Transverse colon (tissue), 4 donors: ENCODE data around the gene COG5. TPM values are rescaled to one million over a fixed set of nuclear protein-coding genes. Genes with fewer than 3 reads are reported as not detected.

ENCODE experiments used
- DNase-seq: peaks from one replicate; pipeline ENCODE4 v3.0.0-alpha.2; 2019
- H3K27ac ChIP-seq, 4 donors: fragments of 200-600 bp; sonication (generic); 2 replicates each; pipeline ENCODE4 v1.5.1; 2016 to 2018; ENCODE audit warnings: inconsistent platforms in 4 of 4
- H3K27me3 ChIP-seq: fragments of 200-600 bp; sonication (generic); 2 replicates; pipeline ENCODE4 v1.5.1; 2017; ENCODE audit warnings: inconsistent platforms
- H3K36me3 ChIP-seq, 4 donors: fragments of 200-600 bp; sonication (generic); 2 replicates each; pipeline ENCODE4 v1.5.1; 2017 to 2019; ENCODE audit warnings: inconsistent platforms in 4 of 4
- H3K4me1 ChIP-seq, 4 donors: fragments of 200-600 bp; sonication (generic); 2 replicates each; pipeline ENCODE4 v1.5.1; 2017 to 2020; ENCODE audit warnings: inconsistent platforms in 4 of 4
- H3K4me3 ChIP-seq, 4 donors: fragments of 200-600 bp; sonication (generic); 1 replicate in 1 of 4; 2 replicates in 3 of 4; pipeline versions ENCODE4 v1.5.1 to v1.6.1; 2017 to 2019; ENCODE audit warnings: inconsistent platforms in 4 of 4
- H3K9me3 ChIP-seq, 2 donors: fragments of 200-600 bp; sonication (generic); 2 replicates each; pipeline ENCODE4 v1.5.1; 2017 to 2019; ENCODE audit warnings: inconsistent platforms in 2 of 2
- EP300 ChIP-seq: sonication (generic); formaldehyde crosslinking; IDR thresholded peaks from one replicate; pipeline ENCODE4 v1.6.1; 2017; ENCODE audit warnings: antibody characterized with exemption, low read depth
- POLR2A ChIP-seq: fragments of 450-650 bp; IDR thresholded peaks from one replicate; pipeline ENCODE4 v1.6.1; 2016; ENCODE audit warnings: antibody characterized with exemption, mild to moderate bottlenecking, moderate library complexity
- POLR2AphosphoS5 ChIP-seq, 3 donors: sonication (generic); formaldehyde crosslinking; IDR thresholded peaks; one replicate each; pipeline ENCODE4 v1.6.1; 2016; ENCODE audit warnings: antibody characterized with exemption in 3 of 3
- whole genome bisulfite sequencing, 2 donors: methylation state at CpG; one replicate each; pipeline ENCODE4 v1.1.5; 2018; ENCODE audit warnings: low coverage in 1 of 2; 5-methylcytosine and 5-hydroxymethylcytosine counted together
- in situ Hi-C, 4 donors: fragments of 200-750 bp; cut with MboI; loops; one replicate each; pipeline versions ENCODE4 v1.15.0 to v1.15.1; 2017; ENCODE audit warnings: low sequenced_read_pairs in 3 of 4, low pct_ligation_motif_present in 1 of 4, low pct_unique_long_range_greater_than_20kb in 1 of 4
- intact Hi-C: fragments of 100-400 bp; cut with DNase I; formaldehyde crosslinking; loops from one replicate; pipeline ENCODE4 v1.15.1; 2023; ENCODE audit warnings: low total_unique reads
- total RNA-seq, 4 donors: library from RNA; depleted of rRNA; stranded (reverse); fragments of >200 nt; gene quantifications; one replicate each; pipeline ENCODE4 v1.1.0, GENCODE V29; 2016
- TF ChIP-seq, protein P1 (sequence below), 5 experiments: fragments of 200-600 bp in 3 of 5; fragments of 450-650 bp in 2 of 5; sonication (generic) in 3 of 5; IDR thresholded peaks; 1 replicate in 2 of 5; 2 replicates in 3 of 5; pipeline ENCODE4 v1.5.1; 2016 to 2017; ENCODE audit warnings: antibody characterized with exemption in 5 of 5, inconsistent platforms in 3 of 5, mild to moderate bottlenecking in 2 of 5, moderate library complexity in 1 of 5

The COG5 gene
- total RNA-seq, 4 donors from 2014 or later, result 15.7 to 48.2 (median 35.7) TPM

DNA sequence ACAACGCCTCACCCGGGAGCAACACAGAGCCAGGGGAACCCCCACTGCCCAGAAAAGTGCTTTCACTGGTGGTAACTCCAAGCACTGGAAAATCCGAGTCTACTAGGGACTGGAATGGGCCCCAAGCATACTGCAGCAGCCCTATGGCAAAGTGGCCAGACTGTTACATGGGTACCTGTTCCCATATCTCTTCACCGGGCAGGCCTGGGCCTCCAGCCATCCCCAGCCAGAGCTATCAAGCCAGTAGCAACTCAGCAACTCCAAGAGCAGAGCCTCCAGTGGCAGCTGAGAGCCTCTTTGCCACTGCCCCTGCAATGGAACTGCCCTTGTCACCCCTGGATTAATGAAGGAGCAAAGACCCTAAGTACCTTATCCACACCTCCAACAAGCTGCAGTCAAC lies 321.5 kb downstream of the COG5 start:
- Histone ChIP-seq H3K4me3 (no peak overlapping the region), H3K9me3 (no peaks in the 10 kb centered on the region), H3K27ac (no peak overlapping the region), H3K36me3 (peaks cover 0 to 12% (median 6%) of the 10 kb centered on the region in 4 donors), H3K27me3 (no peaks in the 10 kb centered on the region), H3K4me1 (no peaks in the 10 kb centered on the region)
- in situ Hi-C loops (no loop called here), intact Hi-C loops (no loop called here)
- WGBS, 2 donors, result 94% methylated on average over 4 of the region's 4 CpGs; no CpG with 5 or more reads in 1 of the 2 donors
- no peak for DNase-seq
- TF ChIP-seq, protein P1, sequence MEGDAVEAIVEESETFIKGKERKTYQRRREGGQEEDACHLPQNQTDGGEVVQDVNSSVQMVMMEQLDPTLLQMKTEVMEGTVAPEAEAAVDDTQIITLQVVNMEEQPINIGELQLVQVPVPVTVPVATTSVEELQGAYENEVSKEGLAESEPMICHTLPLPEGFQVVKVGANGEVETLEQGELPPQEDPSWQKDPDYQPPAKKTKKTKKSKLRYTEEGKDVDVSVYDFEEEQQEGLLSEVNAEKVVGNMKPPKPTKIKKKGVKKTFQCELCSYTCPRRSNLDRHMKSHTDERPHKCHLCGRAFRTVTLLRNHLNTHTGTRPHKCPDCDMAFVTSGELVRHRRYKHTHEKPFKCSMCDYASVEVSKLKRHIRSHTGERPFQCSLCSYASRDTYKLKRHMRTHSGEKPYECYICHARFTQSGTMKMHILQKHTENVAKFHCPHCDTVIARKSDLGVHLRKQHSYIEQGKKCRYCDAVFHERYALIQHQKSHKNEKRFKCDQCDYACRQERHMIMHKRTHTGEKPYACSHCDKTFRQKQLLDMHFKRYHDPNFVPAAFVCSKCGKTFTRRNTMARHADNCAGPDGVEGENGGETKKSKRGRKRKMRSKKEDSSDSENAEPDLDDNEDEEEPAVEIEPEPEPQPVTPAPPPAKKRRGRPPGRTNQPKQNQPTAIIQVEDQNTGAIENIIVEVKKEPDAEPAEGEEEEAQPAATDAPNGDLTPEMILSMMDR (IDR thresholded peaks at IDR 0.05), result no peak
- TF ChIP-seq POLR2A (no peak), POLR2AphosphoS5 (IDR thresholded peaks at IDR 0.05) (no peak), EP300 (no peak)

GRCh38 chr7:107237451-107237850 lies 326.3 kb downstream of the COG5 start:
- Histone ChIP-seq H3K9me3 (no peaks in the 10 kb centered on the region), H3K4me1 (peaks cover 0 to 4% (median 0%) of the 10 kb centered on the region in 4 donors), H3K27ac (no peak overlapping the region), H3K27me3 (no peaks in the 10 kb centered on the region), H3K36me3 (no peaks in the 10 kb centered on the region), H3K4me3 (no peak overlapping the region)
- DNase-seq, result no peak
- intact Hi-C loops (no loop called here), in situ Hi-C loops (no loop called here)
- TF ChIP-seq POLR2A, result no peak
- TF ChIP-seq POLR2AphosphoS5 (IDR thresholded peaks at IDR 0.05), result no peak
- TF ChIP-seq, protein P1 (IDR thresholded peaks at IDR 0.05), result no peak
- TF ChIP-seq EP300, result no peak
- WGBS, 2 donors, result 96% methylated on average over 4 of the region's 4 CpGs

DNA sequence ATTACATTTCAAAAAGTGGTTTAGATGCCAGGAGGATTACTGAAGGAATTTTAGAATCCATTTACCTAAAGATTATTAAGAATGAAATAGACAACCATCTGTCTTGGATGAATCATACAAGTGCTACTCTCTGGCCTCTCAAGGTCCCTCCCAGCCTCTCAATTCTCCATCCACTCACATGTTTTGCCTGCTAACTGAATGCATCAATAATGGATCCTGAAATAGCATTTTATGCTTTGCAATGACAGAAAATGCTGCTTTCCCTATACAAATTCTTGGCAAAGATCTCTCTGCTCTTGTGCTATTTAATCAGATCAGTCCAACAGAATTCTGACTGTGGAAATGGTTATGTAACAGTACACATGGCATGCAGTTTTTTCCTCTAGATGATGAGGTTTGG lies 326.9 kb downstream of the COG5 start:
- intact Hi-C loops (no loop called here), in situ Hi-C loops (no loop called here)
- Histone ChIP-seq H3K4me3 (no peak overlapping the region), H3K4me1 (peaks cover 0 to 4% (median 0%) of the 10 kb centered on the region in 4 donors), H3K27me3 (no peaks in the 10 kb centered on the region), H3K27ac (no peak overlapping the region), H3K36me3 (no peaks in the 10 kb centered on the region), H3K9me3 (no peaks in the 10 kb centered on the region)
- DNase-seq, result no peak
- TF ChIP-seq, protein P1 (IDR thresholded peaks at IDR 0.05), result no peak
- no peak for TF ChIP-seq POLR2A
- no peak for TF ChIP-seq POLR2AphosphoS5 (IDR thresholded peaks at IDR 0.05)
- no peak for TF ChIP-seq EP300

- H3K9me3 ChIP-seq, result no peaks in the 10 kb centered on the region
- H3K27ac ChIP-seq, result no peak overlapping the region
- H3K4me3 ChIP-seq, result no peak overlapping the region
- H3K4me1 ChIP-seq, result peaks cover 0 to 4% (median 0%) of the 10 kb centered on the region in 4 donors
- TF ChIP-seq EP300 (no peak), POLR2AphosphoS5 (IDR thresholded peaks at IDR 0.05) (no peak), POLR2A (no peak)
- TF ChIP-seq, protein P1 (IDR thresholded peaks at IDR 0.05), result no peak
- H3K27me3 ChIP-seq, result no peaks in the 10 kb centered on the region
- WGBS, 2 donors, result 79 to 87% methylated on average over 3 of the region's 3 CpGs
- H3K36me3 ChIP-seq, result no peaks in the 10 kb centered on the region
- intact Hi-C loops (no loop called here), in situ Hi-C loops (no loop called here)
- DNase-seq, result no peak
Observed at GRCh38 chr7:107234436-107234835, 329.3 kb downstream of the COG5 start.
